Gastroesophageal sphincter (tissue), 4 donors: ENCODE results near the gene PAEP. TPM values are rescaled to one million over a fixed set of nuclear protein-coding genes. Genes with fewer than 3 reads are reported as not detected.

Experiments
- ATAC-seq: fragments of 150-250 bp; one replicate; pipeline ENCODE4 v1.9.1; 2016; ENCODE audit warnings: mild to moderate bottlenecking, moderate library complexity
- H3K27ac ChIP-seq, 4 donors: fragments of 200-600 bp; sonication (generic) in 3 of 4; 1 replicate in 3 of 4; 2 replicates in 1 of 4; pipeline ENCODE4 v1.5.1; 2016 to 2019
- H3K27me3 ChIP-seq: fragments of 200-600 bp; sonication (generic); one replicate; pipeline ENCODE4 v1.5.1; 2019
- H3K36me3 ChIP-seq, 2 donors: fragments of 200-600 bp; sonication (generic); one replicate each; pipeline ENCODE4 v1.5.1; 2019; ENCODE audit warnings: control low read depth in 1 of 2
- H3K4me1 ChIP-seq, 3 donors: fragments of 200-600 bp; sonication (generic); 1 replicate in 2 of 3; 2 replicates in 1 of 3; pipeline ENCODE4 v1.5.1; 2016 to 2019; ENCODE audit warnings: control low read depth in 2 of 3
- H3K4me3 ChIP-seq, 2 donors: fragments of 200-600 bp; sonication (generic); one replicate each; pipeline ENCODE4 v1.5.1; 2019; ENCODE audit warnings: mild to moderate bottlenecking in 1 of 2, moderate library complexity in 1 of 2
- H3K9me3 ChIP-seq, 3 donors: fragments of 200-600 bp; sonication (generic); one replicate each; pipeline ENCODE4 v1.5.1; 2017 to 2019; ENCODE audit warnings: control low read depth in 2 of 3
- CTCF ChIP-seq, 4 experiments: fragments of 200-600 bp in 2 of 4; fragments of 450-650 bp in 2 of 4; sonication (generic) in 1 of 4; IDR thresholded peaks; one replicate each; pipeline ENCODE4 v1.5.1; 2017 to 2019; ENCODE audit warnings: antibody characterized with exemption in 4 of 4, mild to moderate bottlenecking in 2 of 4, moderate library complexity in 2 of 4
- EP300 ChIP-seq: sonication (generic); formaldehyde crosslinking; IDR thresholded peaks from one replicate; pipeline ENCODE4 v1.6.1; 2017; ENCODE audit warnings: antibody characterized with exemption, mild to moderate bottlenecking
- POLR2A ChIP-seq, 2 donors: fragments of 450-650 bp; IDR thresholded peaks; one replicate each; pipeline ENCODE4 v1.6.1; 2017; ENCODE audit warnings: antibody characterized with exemption in 2 of 2, mild to moderate bottlenecking in 2 of 2, moderate library complexity in 1 of 2
- POLR2AphosphoS5 ChIP-seq: sonication (generic); formaldehyde crosslinking; IDR thresholded peaks from one replicate; pipeline ENCODE4 v1.6.1; 2017; ENCODE audit warnings: antibody characterized with exemption
- WGBS, 2 donors: methylation state at CpG; one replicate each; pipeline ENCODE4 v1.1.5; 2018; ENCODE audit warnings: low coverage in 1 of 2; 5-methylcytosine and 5-hydroxymethylcytosine counted together
- total RNA-seq, 4 donors: library from RNA; depleted of rRNA; stranded (reverse); fragments of >200 nt; gene quantifications; one replicate each; pipeline ENCODE4 v1.1.0, GENCODE V29; 2016

PAEP gene
- total RNA-seq, 4 donors from 2014 or later: not detected

GRCh38 chr9:135584934-135585333 is 23.4 kb downstream of the PAEP start:
- 83 to 100% methylated on average over 1 to 3 of the region's 16 CpGs for WGBS, 2 donors
- H3K4me3 ChIP-seq: no peak overlapping the region
- no peaks in the 10 kb centered on the region for H3K9me3 ChIP-seq
- no peak for ATAC-seq
- peaks cover 74% of the 10 kb centered on the region for H3K27me3 ChIP-seq
- H3K36me3 ChIP-seq: no peaks in the 10 kb centered on the region
- no peak overlapping the region for H3K27ac ChIP-seq
- no peak for TF ChIP-seq POLR2A (IDR thresholded peaks at IDR 0.05)
- TF ChIP-seq CTCF (IDR thresholded peaks at IDR 0.05): no peak
- TF ChIP-seq EP300: no peak
- no peak for TF ChIP-seq POLR2AphosphoS5
- H3K4me1 ChIP-seq: no peaks in the 10 kb centered on the region

- H3K4me3 ChIP-seq: no peak overlapping the region
- 0% methylated on average over 1 of the region's 15 CpGs; no CpG with 5 or more reads in 1 of the 2 donors for WGBS, 2 donors
Measured at GRCh38 chr9:135586601-135587109, 25.1 kb downstream of the PAEP start.

GRCh38 chr9:135587658-135588057 is 26.1 kb downstream of the PAEP start:
- Histone ChIP-seq H3K27ac (no peak overlapping the region), H3K4me1 (no peaks in the 10 kb centered on the region), H3K36me3 (no peaks in the 10 kb centered on the region), H3K9me3 (no peaks in the 10 kb centered on the region), H3K27me3 (peaks cover 78% of the 10 kb centered on the region), H3K4me3 (no peak overlapping the region)
- WGBS, 2 donors: no CpG with 5 or more reads among the region's 7 CpGs
- TF ChIP-seq POLR2A (IDR thresholded peaks at IDR 0.05) (no peak), CTCF (IDR thresholded peaks at IDR 0.05) (no peak), EP300 (no peak), POLR2AphosphoS5 (no peak)
- ATAC-seq: no peak

More at GRCh38 chr9:135586601-135587109, 25.1 kb downstream of the PAEP start:
- Histone ChIP-seq H3K9me3 (no peaks in the 10 kb centered on the region), H3K36me3 (no peaks in the 10 kb centered on the region), H3K27me3 (peaks cover 78% of the 10 kb centered on the region), H3K27ac (no peak overlapping the region), H3K4me1 (no peaks in the 10 kb centered on the region)
- no peak for ATAC-seq
- no peak for TF ChIP-seq POLR2AphosphoS5
- no peak for TF ChIP-seq EP300
- no peak for TF ChIP-seq POLR2A (IDR thresholded peaks at IDR 0.05)
- TF ChIP-seq CTCF (IDR thresholded peaks at IDR 0.05): no peak

GRCh38 chr9:135588371-135588770 is 26.8 kb downstream of the PAEP start:
- no peak overlapping the region for H3K27ac ChIP-seq
- no peak overlapping the region for H3K4me3 ChIP-seq
- H3K36me3 ChIP-seq: no peaks in the 10 kb centered on the region
- no peak for ATAC-seq
- TF ChIP-seq CTCF (IDR thresholded peaks at IDR 0.05) (no peak), POLR2AphosphoS5 (no peak), POLR2A (IDR thresholded peaks at IDR 0.05) (no peak), EP300 (no peak)
- WGBS, 2 donors: no CpG with 5 or more reads among the region's 9 CpGs
- H3K9me3 ChIP-seq: no peaks in the 10 kb centered on the region
- peaks cover 71% of the 10 kb centered on the region for H3K27me3 ChIP-seq
- no peaks in the 10 kb centered on the region for H3K4me1 ChIP-seq

- H3K9me3 ChIP-seq: peaks cover 0 to 2% (median 0%) of the 10 kb centered on the region in 3 donors
- no peaks in the 10 kb centered on the region for H3K36me3 ChIP-seq
- H3K4me1 ChIP-seq: no peaks in the 10 kb centered on the region
- H3K27me3 ChIP-seq: peaks cover 66% of the 10 kb centered on the region
- no peak overlapping the region for H3K4me3 ChIP-seq
- H3K27ac ChIP-seq: no peak overlapping the region
- ATAC-seq: no peak
- TF ChIP-seq CTCF (IDR thresholded peaks at IDR 0.05) (no peak), POLR2AphosphoS5 (no peak), EP300 (no peak), POLR2A (IDR thresholded peaks at IDR 0.05) (no peak)
- WGBS, 2 donors: no CpG with 5 or more reads among the region's 20 CpGs
Measured at GRCh38 chr9:135588886-135589595, 27.5 kb downstream of the PAEP start.
